ENCODE results near the gene MEX3D.

GRCh38 chr19:1558552-1558951, 9.6 kb downstream of the MEX3D start:
- TF ChIP-seq POLR2A (IDR thresholded peaks at IDR 0.05) (no peak), CTCF (IDR thresholded peaks at IDR 0.05) (no peak)
